ENCODE data around the gene SYNE4. TPM values are rescaled to one million over a fixed set of nuclear protein-coding genes. Genes with fewer than 3 reads are reported as not detected.

The SYNE4 gene
- total and polyA plus RNA-seq, 2 of the 13 experiments (the other 11 are each of a cell fraction or from before 2014, with no cell fraction given) = 13.7 to 23.0 TPM

DNA sequence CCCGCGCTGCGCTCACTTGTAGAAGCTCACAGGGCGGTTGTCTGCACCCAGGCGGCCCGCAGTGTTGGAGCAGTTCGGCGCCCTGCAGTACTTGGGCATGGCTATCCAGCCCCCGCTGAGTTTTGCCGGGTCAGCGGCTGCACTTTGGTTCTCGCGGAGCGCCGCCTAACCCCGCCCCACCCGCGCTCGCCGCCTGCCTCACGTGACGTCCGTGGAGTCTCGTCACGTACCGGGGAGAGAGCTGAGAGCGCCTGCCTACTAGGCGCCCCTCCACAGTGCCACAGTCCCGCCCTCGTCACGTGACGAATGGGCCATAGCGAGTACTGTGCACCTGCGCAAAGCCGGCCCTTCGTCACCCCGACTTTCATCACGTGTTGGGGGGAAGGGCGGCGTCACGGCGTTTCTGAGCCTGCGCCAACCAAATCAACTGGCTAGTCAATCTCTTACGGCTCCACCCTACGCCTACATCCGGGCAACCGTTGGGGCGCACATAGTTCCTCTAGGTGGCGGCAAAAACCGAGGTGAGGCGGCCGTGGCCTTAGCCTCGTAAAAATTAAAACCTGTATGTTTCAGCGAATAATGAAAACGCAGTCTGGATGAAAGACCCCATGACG is 45.6 kb upstream of the SYNE4 start, which contains the start of gene THAP8 (continued):
- TF ChIP-seq BCL6 (CRISPR knock-in tag; IDR thresholded peaks at IDR 0.05) = peak; percentile 54
- no peak for TF ChIP-seq ZNF382 (CRISPR knock-in tag; IDR thresholded peaks at IDR 0.05; ENCODE audit: borderline replicate concordance)
- no peak for TF ChIP-seq NFYB (CRISPR knock-in tag; IDR thresholded peaks at IDR 0.05)
- TF ChIP-seq ZNF660 (CRISPR knock-in tag; IDR thresholded peaks at IDR 0.05; ENCODE audit: borderline replicate concordance, low read depth) = no peak
- TF ChIP-seq ZNF589 (CRISPR knock-in tag; conservative IDR thresholded peaks at IDR 0.05) = peak; percentile 51; the same call in 1 of the 2 replicates
- peak; percentile 87 for TF ChIP-seq TAF1 (CRISPR knock-in tag; IDR thresholded peaks at IDR 0.05)
- TF ChIP-seq, protein P1, sequence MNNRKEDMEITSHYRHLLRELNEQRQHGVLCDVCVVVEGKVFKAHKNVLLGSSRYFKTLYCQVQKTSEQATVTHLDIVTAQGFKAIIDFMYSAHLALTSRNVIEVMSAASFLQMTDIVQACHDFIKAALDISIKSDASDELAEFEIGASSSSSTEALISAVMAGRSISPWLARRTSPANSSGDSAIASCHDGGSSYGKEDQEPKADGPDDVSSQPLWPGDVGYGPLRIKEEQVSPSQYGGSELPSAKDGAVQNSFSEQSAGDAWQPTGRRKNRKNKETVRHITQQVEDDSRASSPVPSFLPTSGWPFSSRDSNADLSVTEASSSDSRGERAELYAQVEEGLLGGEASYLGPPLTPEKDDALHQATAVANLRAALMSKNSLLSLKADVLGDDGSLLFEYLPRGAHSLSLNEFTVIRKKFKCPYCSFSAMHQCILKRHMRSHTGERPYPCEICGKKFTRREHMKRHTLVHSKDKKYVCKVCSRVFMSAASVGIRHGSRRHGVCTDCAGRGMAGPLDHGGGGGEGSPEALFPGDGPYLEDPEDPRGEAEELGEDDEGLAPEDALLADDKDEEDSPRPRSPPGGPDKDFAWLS (CRISPR knock-in tag; IDR thresholded peaks at IDR 0.05; ENCODE audit: borderline replicate concordance) = no peak
- no peak; the same call in 1 of the 2 replicates for TF ChIP-seq IRF9 (CRISPR knock-in tag; IDR thresholded peaks at IDR 0.05; ENCODE audit: borderline replicate concordance)
- TF ChIP-seq, protein P2, sequence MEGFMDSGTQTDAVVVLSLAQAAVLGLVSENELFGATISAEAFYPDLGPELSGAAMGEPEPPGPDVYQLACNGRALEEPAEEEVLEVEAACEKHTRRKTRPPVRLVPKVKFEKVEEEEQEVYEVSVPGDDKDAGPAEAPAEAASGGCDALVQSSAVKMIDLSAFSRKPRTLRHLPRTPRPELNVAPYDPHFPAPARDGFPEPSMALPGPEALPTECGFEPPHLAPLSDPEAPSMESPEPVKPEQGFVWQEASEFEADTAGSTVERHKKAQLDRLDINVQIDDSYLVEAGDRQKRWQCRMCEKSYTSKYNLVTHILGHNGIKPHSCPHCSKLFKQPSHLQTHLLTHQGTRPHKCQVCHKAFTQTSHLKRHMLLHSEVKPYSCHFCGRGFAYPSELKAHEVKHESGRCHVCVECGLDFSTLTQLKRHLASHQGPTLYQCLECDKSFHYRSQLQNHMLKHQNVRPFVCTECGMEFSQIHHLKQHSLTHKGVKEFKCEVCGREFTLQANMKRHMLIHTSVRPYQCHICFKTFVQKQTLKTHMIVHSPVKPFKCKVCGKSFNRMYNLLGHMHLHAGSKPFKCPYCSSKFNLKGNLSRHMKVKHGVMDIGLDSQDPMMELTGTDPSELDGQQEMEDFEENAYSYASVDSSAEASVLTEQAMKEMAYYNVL (CRISPR knock-in tag; IDR thresholded peaks at IDR 0.05; ENCODE audit: borderline replicate concordance) = peak; percentile 72; the same call in 1 of the 2 replicates
- no peak; the same call in 1 of the 2 replicates for TF ChIP-seq SP4 (CRISPR knock-in tag; IDR thresholded peaks at IDR 0.05)
- TF ChIP-seq ZNF484 (CRISPR knock-in tag; IDR thresholded peaks at IDR 0.05; ENCODE audit: borderline replicate concordance, low read depth) = no peak
- no peak for TF ChIP-seq ZFP62 (CRISPR knock-in tag; IDR thresholded peaks at IDR 0.05)
- TF ChIP-seq CREM (IDR thresholded peaks at IDR 0.05) = peak; percentile 75
- TF ChIP-seq CREM (CRISPR knock-in tag; IDR thresholded peaks at IDR 0.05) = no peak
- no peak for TF ChIP-seq IRX3 (CRISPR knock-in tag; IDR thresholded peaks at IDR 0.05; ENCODE audit: borderline replicate concordance, low read depth)
- TF ChIP-seq KAT7 (CRISPR knock-in tag; IDR thresholded peaks at IDR 0.05; ENCODE audit: borderline replicate concordance) = peak; percentile 27; the same call in 1 of the 2 replicates
- TF ChIP-seq, protein P3, sequence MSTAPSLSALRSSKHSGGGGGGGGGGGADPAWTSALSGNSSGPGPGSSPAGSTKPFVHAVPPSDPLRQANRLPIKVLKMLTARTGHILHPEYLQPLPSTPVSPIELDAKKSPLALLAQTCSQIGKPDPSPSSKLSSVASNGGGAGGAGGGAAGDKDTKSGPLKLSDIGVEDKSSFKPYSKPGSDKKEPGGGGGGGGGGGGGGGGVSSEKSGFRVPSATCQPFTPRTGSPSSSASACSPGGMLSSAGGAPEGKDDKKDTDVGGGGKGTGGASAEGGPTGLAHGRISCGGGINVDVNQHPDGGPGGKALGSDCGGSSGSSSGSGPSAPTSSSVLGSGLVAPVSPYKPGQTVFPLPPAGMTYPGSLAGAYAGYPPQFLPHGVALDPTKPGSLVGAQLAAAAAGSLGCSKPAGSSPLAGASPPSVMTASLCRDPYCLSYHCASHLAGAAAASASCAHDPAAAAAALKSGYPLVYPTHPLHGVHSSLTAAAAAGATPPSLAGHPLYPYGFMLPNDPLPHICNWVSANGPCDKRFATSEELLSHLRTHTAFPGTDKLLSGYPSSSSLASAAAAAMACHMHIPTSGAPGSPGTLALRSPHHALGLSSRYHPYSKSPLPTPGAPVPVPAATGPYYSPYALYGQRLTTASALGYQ (CRISPR knock-in tag; IDR thresholded peaks at IDR 0.05) = peak; percentile 76; the same call in 1 of the 2 replicates
- no peak for TF ChIP-seq SOX6 (IDR thresholded peaks at IDR 0.05)
- TF ChIP-seq SOX6 (CRISPR knock-in tag; IDR thresholded peaks at IDR 0.05) = peak; percentile 89
- peak; percentile 84 for TF ChIP-seq ZNF547 (CRISPR knock-in tag; IDR thresholded peaks at IDR 0.05)
- peak; percentile 34; the same call in 1 of the 2 replicates for TF ChIP-seq REPIN1 (CRISPR knock-in tag; IDR thresholded peaks at IDR 0.05; ENCODE audit: borderline replicate concordance, low read depth)
- peak; percentile 49 for TF ChIP-seq CBFB (CRISPR knock-in tag; IDR thresholded peaks at IDR 0.05)
- TF ChIP-seq NFRKB (IDR thresholded peaks at IDR 0.05) = no peak
- TF ChIP-seq ZNF75D (CRISPR knock-in tag; IDR thresholded peaks at IDR 0.05; ENCODE audit: borderline replicate concordance) = no peak
- TF ChIP-seq DPF2 (CRISPR knock-in tag; IDR thresholded peaks at IDR 0.05; ENCODE audit: borderline replicate concordance, low read depth) = no peak

All from HepG2 (cell line).